ENCODE measurements around the gene ZNF597.
"Not testable (repeated sequence)": the region's sequence is repeated elsewhere in the genome, so short reads cannot be mapped to it uniquely, and the experiment has no call there.

The ZNF597 gene

GRCh38 chr16:3480901-3481695 is 37.8 kb upstream of the ZNF597 start:
- no peak overlapping the region for H3K27ac ChIP-seq
- TF ChIP-seq ZFX (IDR thresholded peaks at IDR 0.05; ENCODE audit: borderline replicate concordance) = no peak
- no peak for TF ChIP-seq CTCF (IDR thresholded peaks at IDR 0.05)

GRCh38 chr16:3479654-3480216 is 36.4 kb upstream of the ZNF597 start:
- no peak overlapping the region for H3K27ac ChIP-seq
- TF ChIP-seq ZFX (IDR thresholded peaks at IDR 0.05; ENCODE audit: borderline replicate concordance) (no peak), CTCF (IDR thresholded peaks at IDR 0.05) (no peak)

GRCh38 chr16:3478242-3478925 is 35.1 kb upstream of the ZNF597 start:
- no peak overlapping the region for H3K27ac ChIP-seq
- TF ChIP-seq CTCF (IDR thresholded peaks at IDR 0.05) = no peak
- no peak for TF ChIP-seq ZFX (IDR thresholded peaks at IDR 0.05; ENCODE audit: borderline replicate concordance)

GRCh38 chr16:3476409-3476808 is 33.1 kb upstream of the ZNF597 start:
- no peak for TF ChIP-seq CTCF (IDR thresholded peaks at IDR 0.05)
- TF ChIP-seq ZFX (IDR thresholded peaks at IDR 0.05; ENCODE audit: borderline replicate concordance) = no peak
- no peak overlapping the region for H3K27ac ChIP-seq

GRCh38 chr16:3475604-3476375 is 32.5 kb upstream of the ZNF597 start:
- TF ChIP-seq ZFX (IDR thresholded peaks at IDR 0.05; ENCODE audit: borderline replicate concordance) (no peak), CTCF (IDR thresholded peaks at IDR 0.05) (no peak)
- H3K27ac ChIP-seq = no peak overlapping the region

- H3K27ac ChIP-seq = not testable (repeated sequence)
These were observed 31.6 kb upstream of the ZNF597 start for GRCh38 chr16:3474870-3475269.

- no peak overlapping the region for H3K27ac ChIP-seq
- TF ChIP-seq CTCF (IDR thresholded peaks at IDR 0.05) (no peak), ZFX (IDR thresholded peaks at IDR 0.05; ENCODE audit: borderline replicate concordance) (no peak)
These were observed 31.0 kb upstream of the ZNF597 start for GRCh38 chr16:3474136-3474779.

GRCh38 chr16:3473596-3473943 is 30.3 kb upstream of the ZNF597 start:
- H3K27ac ChIP-seq = not testable (repeated sequence)

All from 22Rv1 (cell line).